ENCODE measurements around the gene PID1.

The PID1 gene

GRCh38 chr2:229090225-229090624, 180.9 kb downstream of the PID1 start:
- no peak overlapping the region for H3K27ac ChIP-seq
- no peak for TF ChIP-seq CTCF (conservative IDR thresholded peaks at IDR 0.05)

- no peak for TF ChIP-seq CTCF (conservative IDR thresholded peaks at IDR 0.05)
These were observed 181.3 kb downstream of the PID1 start for GRCh38 chr2:229089776-229090175.

GRCh38 chr2:229088966-229089700, 182.0 kb downstream of the PID1 start:
- no peak overlapping the region for H3K27ac ChIP-seq
- TF ChIP-seq CTCF (conservative IDR thresholded peaks at IDR 0.05) = no peak

More at GRCh38 chr2:229089776-229090175, 181.3 kb downstream of the PID1 start:
- no peak overlapping the region for H3K27ac ChIP-seq

- H3K27ac ChIP-seq = no peak overlapping the region
- no peak for TF ChIP-seq CTCF (conservative IDR thresholded peaks at IDR 0.05)
These were observed 182.6 kb downstream of the PID1 start for GRCh38 chr2:229088517-229088913.

- H3K27ac ChIP-seq = no peak overlapping the region
- TF ChIP-seq CTCF (conservative IDR thresholded peaks at IDR 0.05) = no peak
These were observed 183.1 kb downstream of the PID1 start for GRCh38 chr2:229087843-229088516.

GRCh38 chr2:229087267-229087666, 183.8 kb downstream of the PID1 start:
- H3K27ac ChIP-seq = no peak overlapping the region
- TF ChIP-seq CTCF (conservative IDR thresholded peaks at IDR 0.05) = no peak

- no peak overlapping the region for H3K27ac ChIP-seq
- no peak for TF ChIP-seq CTCF (conservative IDR thresholded peaks at IDR 0.05)
These were observed 185.6 kb downstream of the PID1 start for GRCh38 chr2:229085439-229085838.
